SU-DHL-6 (cell line): ENCODE measurements around the gene CFAP92.

Source experiments
- H2AFZ ChIP-seq: fragments of 200-600 bp; sonication (generic); 2 replicates; pipeline ENCODE4 v1.6.1; 2014; ENCODE audit warnings: low read depth, mild to moderate bottlenecking, moderate library complexity, mixed read lengths, antibody characterized with exemption, low read length; ENCODE audit not compliant: severe bottlenecking
- H3F3A ChIP-seq: fragments of 200-600 bp; shearing (Covaris generic); 2 replicates; pipeline ENCODE4 v1.6.0; 2016; ENCODE audit warnings: antibody characterized with exemption, mild to moderate bottlenecking; ENCODE audit not compliant: insufficient read depth
- H3K27ac ChIP-seq: fragments of 200-600 bp; sonication (generic); 2 replicates; pipeline ENCODE4 v1.5.1; 2016; ENCODE audit warnings: low read depth, mild to moderate bottlenecking, low read length, moderate library complexity, mixed read lengths
- H3K27me3 ChIP-seq: fragments of 200-600 bp; sonication (generic), shearing (Covaris generic); 2 replicates; pipeline ENCODE4 v1.6.0; 2014; ENCODE audit warnings: mild to moderate bottlenecking, low read length
- H3K36me3 ChIP-seq: fragments of 200-600 bp; sonication (generic); 2 replicates; pipeline ENCODE4 v1.6.1; 2014; ENCODE audit warnings: mild to moderate bottlenecking, low read length, mixed read lengths
- H3K4me2 ChIP-seq: fragments of 300-600, 200-600 bp; shearing (Covaris generic), sonication (generic); 2 replicates; pipeline ENCODE4 v1.6.0; 2014; ENCODE audit warnings: low read length, low read depth, mild to moderate bottlenecking; ENCODE audit not compliant: poor library complexity, severe bottlenecking
- H3K4me3 ChIP-seq: fragments of 200-600 bp; sonication (generic); 2 replicates; pipeline ENCODE4 v1.5.1; 2014; ENCODE audit warnings: antibody characterized with exemption, low read length, mild to moderate bottlenecking, mixed read lengths; ENCODE audit not compliant: insufficient read depth, poor library complexity, severe bottlenecking
- H3K79me2 ChIP-seq: fragments of 200-600 bp; sonication (generic); 2 replicates; pipeline ENCODE4 v1.6.1; 2014; ENCODE audit warnings: mild to moderate bottlenecking, low read length, moderate library complexity; ENCODE audit not compliant: insufficient read depth
- H3K9ac ChIP-seq: fragments of 200-600 bp; sonication (generic); 2 replicates; pipeline ENCODE4 v1.7.0; 2014; ENCODE audit warnings: mild to moderate bottlenecking, low read length
- H3K9me2 ChIP-seq: fragments of 200-600 bp; sonication (generic); replicated peaks from 2 replicates; pipeline ENCODE4 v1.6.1; 2014; ENCODE audit warnings: low read length; ENCODE audit not compliant: insufficient read depth
- H3K9me3 ChIP-seq: fragments of 200-600 bp; sonication (generic); 2 replicates; pipeline ENCODE4 v1.6.1; 2014; ENCODE audit warnings: low read length, mixed read lengths; ENCODE audit not compliant: insufficient read depth
- H4K20me1 ChIP-seq: fragments of 200-600 bp; sonication (generic); 2 replicates; pipeline ENCODE4 v1.6.1; 2014; ENCODE audit warnings: low read depth, mild to moderate bottlenecking, antibody characterized with exemption, low read length, moderate library complexity, mixed read lengths
- CTCF ChIP-seq: fragments of 200-600 bp; sonication (generic); IDR thresholded peaks from one replicate; pipeline ENCODE4 v1.5.1; 2017; ENCODE audit warnings: antibody characterized with exemption, mild to moderate bottlenecking, low read length, moderate library complexity; ENCODE audit not compliant: insufficient read depth, poor library complexity, severe bottlenecking
- EZH2phosphoT487 ChIP-seq: fragments of 200-600 bp; sonication (generic), shearing (Covaris generic); conservative IDR thresholded peaks from 2 replicates; pipeline ENCODE4 v1.6.1; 2018; ENCODE audit warnings: mild to moderate bottlenecking, antibody characterized with exemption, low read length, moderate library complexity, mixed read lengths

Gene CFAP92

GRCh38 chr3:129000742-129001100 is 6.8 kb upstream of the CFAP92 start:
- H3K9ac ChIP-seq, result no peak overlapping the region

GRCh38 chr3:128999102-128999501 is 5.2 kb upstream of the CFAP92 start:
- Histone ChIP-seq H3F3A (no peaks in the 10 kb centered on the region), H3K9me3 (no peaks in the 10 kb centered on the region), H3K27me3 (no peaks in the 10 kb centered on the region), H3K79me2 (no peaks in the 10 kb centered on the region), H3K9ac (no peak overlapping the region), H3K4me2 (no peak overlapping the region), H3K4me3 (no peak overlapping the region), H4K20me1 (no peaks in the 10 kb centered on the region), H3K9me2 (no peaks in the 10 kb centered on the region), H3K27ac (no peak overlapping the region), H3K36me3 (no peaks in the 10 kb centered on the region), H2AFZ (no peak overlapping the region)
- no peak for TF ChIP-seq CTCF
- no peak for TF ChIP-seq EZH2phosphoT487

More at GRCh38 chr3:129000742-129001100, 6.8 kb upstream of the CFAP92 start:
- H3K4me3 ChIP-seq, result no peak overlapping the region
- H3K4me2 ChIP-seq, result no peak overlapping the region
- H4K20me1 ChIP-seq, result no peaks in the 10 kb centered on the region
- TF ChIP-seq EZH2phosphoT487 (no peak), CTCF (no peak)
- H3F3A ChIP-seq, result no peaks in the 10 kb centered on the region
- no peaks in the 10 kb centered on the region for H3K9me3 ChIP-seq
- no peaks in the 10 kb centered on the region for H3K36me3 ChIP-seq
- H3K79me2 ChIP-seq, result no peaks in the 10 kb centered on the region
- no peak overlapping the region for H3K27ac ChIP-seq
- no peak overlapping the region for H2AFZ ChIP-seq
- no peaks in the 10 kb centered on the region for H3K27me3 ChIP-seq
- no peaks in the 10 kb centered on the region for H3K9me2 ChIP-seq

GRCh38 chr3:128998561-128998960 is 4.7 kb upstream of the CFAP92 start:
- Histone ChIP-seq H3K27ac (no peak overlapping the region), H3K36me3 (no peaks in the 10 kb centered on the region), H3K9me3 (no peaks in the 10 kb centered on the region), H4K20me1 (no peaks in the 10 kb centered on the region), H3K4me2 (no peak overlapping the region), H3K9me2 (no peaks in the 10 kb centered on the region), H3K79me2 (no peaks in the 10 kb centered on the region), H2AFZ (no peak overlapping the region), H3K9ac (no peak overlapping the region), H3K27me3 (no peaks in the 10 kb centered on the region), H3F3A (no peaks in the 10 kb centered on the region), H3K4me3 (no peak overlapping the region)
- TF ChIP-seq EZH2phosphoT487 (no peak), CTCF (no peak)
